ENCODE results near the gene S100A14. TPM values are rescaled to one million over a fixed set of nuclear protein-coding genes. Genes with fewer than 3 reads are reported as not detected.
A peak's percentile ranks its signal among the peaks of the same experiment; 100 is the strongest.

Gene S100A14
- polyA plus RNA-seq, 1 donor: 437 TPM

GRCh38 chr1:153617663-153618062 lies 1.5 kb upstream of the S100A14 start:
- peak; percentile 58 to 68 for DNase-seq
- H3K36me3 ChIP-seq (ENCODE audit: control insufficient read depth, insufficient read depth, low read length): peaks cover 4% of the 10 kb centered on the region
- H3K9me3 ChIP-seq (ENCODE audit: control insufficient read depth, low read depth, low read length): no peaks in the 10 kb centered on the region
- WGBS (ENCODE audit: insufficient coverage, low lambda C conversion rate): no CpG with 5 or more reads among the region's 6 CpGs
- H3K27me3 ChIP-seq (ENCODE audit: control insufficient read depth, insufficient read depth, low read length): no peaks in the 10 kb centered on the region
- H3K4me3 ChIP-seq (ENCODE audit: low read length): no peak overlapping the region
- peak overlapping the region; percentile 94 for H3K27ac ChIP-seq (ENCODE audit: low read length)
- peaks cover 41% of the 10 kb centered on the region for H3K4me1 ChIP-seq (ENCODE audit: control insufficient read depth, insufficient read depth, low read length)

DNA sequence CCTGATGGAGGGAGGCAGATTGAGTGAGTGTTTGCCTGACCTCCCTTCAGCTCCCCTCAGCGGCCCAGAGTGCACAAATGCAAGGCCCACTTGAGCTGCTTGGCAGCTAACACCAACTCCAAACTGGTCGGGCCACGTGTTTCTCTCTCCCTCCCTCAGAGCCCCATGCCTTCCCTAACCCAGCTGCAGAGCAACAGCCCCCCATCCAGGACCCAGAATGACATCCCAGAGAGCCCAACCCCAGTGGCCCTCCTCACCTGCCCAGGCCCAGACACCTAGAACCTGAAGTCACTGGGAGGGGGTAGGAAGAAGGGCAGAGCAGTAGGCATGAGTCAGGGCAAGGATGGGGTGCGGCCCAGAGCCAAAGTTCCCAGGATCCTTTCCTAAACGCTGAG lies 789 bp upstream of the S100A14 start:
- Histone ChIP-seq H3K27me3 (ENCODE audit: control insufficient read depth, insufficient read depth, low read length) (no peaks in the 10 kb centered on the region), H3K27ac (ENCODE audit: low read length) (peak overlapping the region; percentile 94), H3K4me1 (ENCODE audit: control insufficient read depth, insufficient read depth, low read length) (peaks cover 41% of the 10 kb centered on the region), H3K36me3 (ENCODE audit: control insufficient read depth, insufficient read depth, low read length) (peaks cover 4% of the 10 kb centered on the region), H3K4me3 (ENCODE audit: low read length) (no peak overlapping the region), H3K9me3 (ENCODE audit: control insufficient read depth, low read depth, low read length) (no peaks in the 10 kb centered on the region)
- no peak for DNase-seq
- 40% methylated on average over 1 of the region's 5 CpGs for WGBS (ENCODE audit: insufficient coverage, low lambda C conversion rate)

DNA sequence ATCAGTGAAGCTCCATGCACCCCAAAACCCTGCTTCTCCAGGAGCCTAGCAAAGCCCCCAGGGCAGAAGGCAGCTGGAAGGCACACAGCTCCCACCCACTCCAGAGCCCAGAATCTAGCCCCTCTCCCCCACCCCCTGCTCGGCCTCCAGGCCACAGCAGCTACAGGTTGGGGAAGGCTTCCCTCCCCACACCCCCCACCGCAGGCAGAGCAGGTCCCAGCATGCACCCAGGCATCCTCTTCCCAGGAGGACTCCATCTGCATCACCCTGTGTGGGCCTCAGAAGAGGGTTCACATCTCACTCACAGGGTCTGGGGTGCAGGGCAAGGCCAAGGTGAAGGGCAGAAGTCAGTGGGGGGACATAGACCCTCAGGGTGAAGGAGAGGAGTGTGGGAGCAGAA lies 719 bp downstream of the S100A14 start:
- Histone ChIP-seq H3K9me3 (ENCODE audit: control insufficient read depth, low read depth, low read length) (no peaks in the 10 kb centered on the region), H3K4me3 (ENCODE audit: low read length) (peak overlapping the region; percentile 65)
- no CpG with 5 or more reads among the region's 2 CpGs for WGBS (ENCODE audit: insufficient coverage, low lambda C conversion rate)

GRCh38 chr1:153614906-153615305 lies 1.2 kb downstream of the S100A14 start:
- Histone ChIP-seq H3K4me1 (ENCODE audit: control insufficient read depth, insufficient read depth, low read length) (peaks cover 57% of the 10 kb centered on the region), H3K36me3 (ENCODE audit: control insufficient read depth, insufficient read depth, low read length) (peaks cover 4% of the 10 kb centered on the region), H3K27ac (ENCODE audit: low read length) (peak overlapping the region; percentile 8), H3K9me3 (ENCODE audit: control insufficient read depth, low read depth, low read length) (no peaks in the 10 kb centered on the region), H3K4me3 (ENCODE audit: low read length) (peak overlapping the region; percentile 65), H3K27me3 (ENCODE audit: control insufficient read depth, insufficient read depth, low read length) (no peaks in the 10 kb centered on the region)
- no CpG with 5 or more reads among the region's 7 CpGs for WGBS (ENCODE audit: insufficient coverage, low lambda C conversion rate)
- DNase-seq: no peak

More for the DNA sequence above, 719 bp downstream of the S100A14 start:
- DNase-seq: no peak
- H3K4me1 ChIP-seq (ENCODE audit: control insufficient read depth, insufficient read depth, low read length): peaks cover 52% of the 10 kb centered on the region
- peaks cover 4% of the 10 kb centered on the region for H3K36me3 ChIP-seq (ENCODE audit: control insufficient read depth, insufficient read depth, low read length)
- peak overlapping the region; percentile 94 for H3K27ac ChIP-seq (ENCODE audit: low read length)
- H3K27me3 ChIP-seq (ENCODE audit: control insufficient read depth, insufficient read depth, low read length): no peaks in the 10 kb centered on the region

- peak overlapping the region; percentile 8 for H3K27ac ChIP-seq (ENCODE audit: low read length)
- H3K4me3 ChIP-seq (ENCODE audit: low read length): peak overlapping the region; percentile 65
- H3K27me3 ChIP-seq (ENCODE audit: control insufficient read depth, insufficient read depth, low read length): no peaks in the 10 kb centered on the region
- H3K9me3 ChIP-seq (ENCODE audit: control insufficient read depth, low read depth, low read length): no peaks in the 10 kb centered on the region
- H3K4me1 ChIP-seq (ENCODE audit: control insufficient read depth, insufficient read depth, low read length): peaks cover 62% of the 10 kb centered on the region
- 67% methylated on average over 1 of the region's 2 CpGs for WGBS (ENCODE audit: insufficient coverage, low lambda C conversion rate)
- H3K36me3 ChIP-seq (ENCODE audit: control insufficient read depth, insufficient read depth, low read length): peaks cover 4% of the 10 kb centered on the region
- DNase-seq: peak in 1 of 2 donors; percentile 46
Observed at GRCh38 chr1:153614189-153614900, 1.8 kb downstream of the S100A14 start.

- no peak for DNase-seq
- Histone ChIP-seq H3K36me3 (ENCODE audit: control insufficient read depth, insufficient read depth, low read length) (no peaks in the 10 kb centered on the region), H3K27ac (ENCODE audit: low read length) (peak overlapping the region; percentile 94), H3K4me3 (ENCODE audit: low read length) (peak overlapping the region; percentile 76), H3K9me3 (ENCODE audit: control insufficient read depth, low read depth, low read length) (no peaks in the 10 kb centered on the region), H3K27me3 (ENCODE audit: control insufficient read depth, insufficient read depth, low read length) (no peaks in the 10 kb centered on the region), H3K4me1 (ENCODE audit: control insufficient read depth, insufficient read depth, low read length) (peaks cover 70% of the 10 kb centered on the region)
- no CpG with 5 or more reads among the region's 5 CpGs for WGBS (ENCODE audit: insufficient coverage, low lambda C conversion rate)
Observed at GRCh38 chr1:153613406-153613805, 2.7 kb downstream of the S100A14 start.

DNA sequence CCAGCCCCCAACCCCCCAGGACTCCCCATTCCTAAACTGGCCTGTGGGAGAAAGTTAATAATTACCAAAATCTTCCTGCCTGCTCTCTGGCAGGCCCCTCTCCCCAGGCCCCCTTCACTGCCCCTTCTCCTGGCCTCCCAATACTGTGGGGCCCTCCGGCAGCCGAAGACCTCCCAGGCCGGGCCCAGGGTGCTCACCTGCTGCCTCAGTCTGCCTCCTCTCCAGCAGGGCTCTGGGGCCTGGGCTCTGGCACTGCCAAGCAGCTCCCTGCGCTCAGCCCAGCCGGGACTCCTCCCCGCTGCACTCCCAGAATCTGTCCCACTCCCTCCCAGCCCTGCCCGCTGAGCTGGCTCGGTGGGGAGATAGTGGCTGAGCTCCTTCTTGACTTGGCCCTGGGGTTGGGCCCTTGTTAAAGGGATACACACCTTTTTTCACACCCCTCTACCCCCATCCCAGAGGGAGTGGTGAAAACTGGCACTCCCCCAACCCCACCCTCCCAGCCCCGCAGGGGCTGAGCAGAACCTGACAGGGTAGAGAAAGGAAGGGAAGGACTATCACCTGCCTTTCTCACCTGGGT lies 3.3 kb downstream of the S100A14 start, which contains the start of gene S100A16:
Gene S100A16, minus strand, starts transcription at position 383 of the 577 bp plus-strand sequence. CDS start 4,986 bp downstream, outside the sequence.
- H3K27me3 ChIP-seq (ENCODE audit: control insufficient read depth, insufficient read depth, low read length): no peaks in the 10 kb centered on the region
- peak; percentile 81 to 94 for DNase-seq
- peak within 1 kb of the TSS; percentile 94 for H3K27ac ChIP-seq (ENCODE audit: low read length)
- H3K9me3 ChIP-seq (ENCODE audit: control insufficient read depth, low read depth, low read length): peaks cover 4% of the 10 kb centered on the region
- WGBS (ENCODE audit: insufficient coverage, low lambda C conversion rate): no CpG with 5 or more reads among the region's 9 CpGs
- peaks cover 75% of the 10 kb centered on the region for H3K4me1 ChIP-seq (ENCODE audit: control insufficient read depth, insufficient read depth, low read length)
- H3K4me3 ChIP-seq (ENCODE audit: low read length): peak within 1 kb of the TSS; percentile 76
- H3K36me3 ChIP-seq (ENCODE audit: control insufficient read depth, insufficient read depth, low read length): peaks cover 3% of the 10 kb centered on the region

DNA sequence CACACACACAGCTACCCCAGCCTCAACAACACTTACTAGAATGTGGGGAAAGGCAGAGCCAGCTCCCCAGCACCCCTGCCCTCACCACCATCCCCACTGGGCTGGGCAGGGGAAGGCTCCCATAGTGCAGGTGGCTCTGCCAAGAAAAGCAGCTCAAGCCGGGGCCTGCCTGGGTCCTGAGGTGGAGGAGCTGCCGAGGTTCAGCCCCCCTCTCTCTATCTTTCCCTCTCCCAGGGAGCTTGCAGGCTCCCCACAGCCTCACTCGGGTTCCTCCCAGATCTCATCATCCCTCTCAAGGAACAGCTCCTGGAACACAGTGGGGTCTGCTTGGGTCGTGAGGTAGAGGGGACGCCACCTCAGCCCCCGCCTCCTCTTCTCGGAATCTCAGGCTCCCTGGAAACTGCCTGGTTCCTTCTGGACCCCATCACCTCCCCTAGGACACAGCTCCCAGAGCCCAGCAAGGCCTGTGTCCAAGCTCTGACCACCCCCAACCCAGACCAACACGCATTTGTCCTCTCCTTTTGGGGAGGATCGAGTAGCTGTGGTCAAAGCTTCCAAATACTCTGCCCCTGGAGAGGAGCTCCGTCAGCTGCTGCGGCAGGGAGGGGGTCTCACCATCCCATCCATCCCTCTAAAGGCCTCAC lies 3.9 kb downstream of the S100A14 start:
- peaks cover 72% of the 10 kb centered on the region for H3K4me1 ChIP-seq (ENCODE audit: control insufficient read depth, insufficient read depth, low read length)
- H3K27me3 ChIP-seq (ENCODE audit: control insufficient read depth, insufficient read depth, low read length): no peaks in the 10 kb centered on the region
- WGBS (ENCODE audit: insufficient coverage, low lambda C conversion rate): no CpG with 5 or more reads among the region's 11 CpGs
- H3K4me3 ChIP-seq (ENCODE audit: low read length): peak overlapping the region; percentile 76
- peak overlapping the region; percentile 94 for H3K27ac ChIP-seq (ENCODE audit: low read length)
- peak in 1 of 2 donors; percentile 66 for DNase-seq
- peaks cover 10% of the 10 kb centered on the region for H3K36me3 ChIP-seq (ENCODE audit: control insufficient read depth, insufficient read depth, low read length)
- peaks cover 4% of the 10 kb centered on the region for H3K9me3 ChIP-seq (ENCODE audit: control insufficient read depth, low read depth, low read length)

- peak overlapping the region; percentile 76 for H3K4me3 ChIP-seq (ENCODE audit: low read length)
- peaks cover 18% of the 10 kb centered on the region for H3K36me3 ChIP-seq (ENCODE audit: control insufficient read depth, insufficient read depth, low read length)
- peaks cover 4% of the 10 kb centered on the region for H3K9me3 ChIP-seq (ENCODE audit: control insufficient read depth, low read depth, low read length)
- peak overlapping the region; percentile 94 for H3K27ac ChIP-seq (ENCODE audit: low read length)
- WGBS (ENCODE audit: insufficient coverage, low lambda C conversion rate): no CpG with 5 or more reads among the region's 1 CpG
- H3K4me1 ChIP-seq (ENCODE audit: control insufficient read depth, insufficient read depth, low read length): peaks cover 63% of the 10 kb centered on the region
- DNase-seq: peak in 1 of 2 donors; percentile 38
- no peaks in the 10 kb centered on the region for H3K27me3 ChIP-seq (ENCODE audit: control insufficient read depth, insufficient read depth, low read length)
Observed at GRCh38 chr1:153611356-153611755, 4.8 kb downstream of the S100A14 start.

DNA sequence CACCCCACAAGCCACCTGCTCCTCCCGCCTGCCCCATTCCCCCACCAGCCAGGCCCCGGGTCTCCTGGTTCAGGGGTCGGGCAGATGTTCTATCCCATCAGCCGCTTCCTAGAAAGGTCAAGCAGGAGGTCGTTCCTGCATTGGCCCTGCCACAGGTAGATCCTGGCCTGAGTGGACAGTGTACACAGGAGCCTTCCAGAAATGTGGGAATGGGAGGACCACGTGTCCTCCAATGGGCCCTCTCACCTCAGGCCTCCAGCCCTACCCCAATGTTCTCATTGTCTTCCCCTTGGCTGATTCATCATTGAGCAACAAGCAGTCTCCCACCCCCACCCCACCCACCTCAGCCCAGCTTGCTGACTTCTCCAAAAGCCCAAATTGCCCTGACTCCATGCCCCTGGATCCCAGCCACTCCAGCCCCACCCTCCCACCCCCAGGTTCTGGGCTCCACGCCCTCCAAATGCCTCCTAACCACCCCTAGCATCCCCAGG lies 5.3 kb downstream of the S100A14 start:
- no peak for DNase-seq
- H3K36me3 ChIP-seq (ENCODE audit: control insufficient read depth, insufficient read depth, low read length): peaks cover 19% of the 10 kb centered on the region
- no peaks in the 10 kb centered on the region for H3K27me3 ChIP-seq (ENCODE audit: control insufficient read depth, insufficient read depth, low read length)
- H3K4me1 ChIP-seq (ENCODE audit: control insufficient read depth, insufficient read depth, low read length): peaks cover 60% of the 10 kb centered on the region
- peak overlapping the region; percentile 94 for H3K27ac ChIP-seq (ENCODE audit: low read length)
- peaks cover 4% of the 10 kb centered on the region for H3K9me3 ChIP-seq (ENCODE audit: control insufficient read depth, low read depth, low read length)
- WGBS (ENCODE audit: insufficient coverage, low lambda C conversion rate): no CpG with 5 or more reads among the region's 7 CpGs
- no peak overlapping the region for H3K4me3 ChIP-seq (ENCODE audit: low read length)

All from large intestine (tissue), 3 donors.